GM12864 (cell line): ENCODE measurements around the gene FAM163B.
"Not testable (repeated sequence)": the region's sequence is repeated elsewhere in the genome, so short reads cannot be mapped to it uniquely, and the experiment has no call there.

Experiments
- DNase-seq: peaks from one replicate; pipeline ENCODE4 v3.0.0-alpha.2; 2011; ENCODE audit warnings: low read depth
- H3K4me3 ChIP-seq: 2 replicates; pipeline ENCODE4 v1.5.1; 2011; ENCODE audit warnings: mild to moderate bottlenecking, low read depth, low read length, control low read depth
- TF ChIP-seq, protein P1 (sequence below): IDR thresholded peaks from 2 replicates; pipeline ENCODE4 v1.5.1; 2011; ENCODE audit warnings: low read depth, mild to moderate bottlenecking, moderate library complexity, low read length, control low read depth, inconsistent platforms; ENCODE audit errors: missing control alignments

Gene FAM163B

GRCh38 chr9:133564451-133565116 lies 44.6 kb downstream of the FAM163B start:
- TF ChIP-seq, protein P1, sequence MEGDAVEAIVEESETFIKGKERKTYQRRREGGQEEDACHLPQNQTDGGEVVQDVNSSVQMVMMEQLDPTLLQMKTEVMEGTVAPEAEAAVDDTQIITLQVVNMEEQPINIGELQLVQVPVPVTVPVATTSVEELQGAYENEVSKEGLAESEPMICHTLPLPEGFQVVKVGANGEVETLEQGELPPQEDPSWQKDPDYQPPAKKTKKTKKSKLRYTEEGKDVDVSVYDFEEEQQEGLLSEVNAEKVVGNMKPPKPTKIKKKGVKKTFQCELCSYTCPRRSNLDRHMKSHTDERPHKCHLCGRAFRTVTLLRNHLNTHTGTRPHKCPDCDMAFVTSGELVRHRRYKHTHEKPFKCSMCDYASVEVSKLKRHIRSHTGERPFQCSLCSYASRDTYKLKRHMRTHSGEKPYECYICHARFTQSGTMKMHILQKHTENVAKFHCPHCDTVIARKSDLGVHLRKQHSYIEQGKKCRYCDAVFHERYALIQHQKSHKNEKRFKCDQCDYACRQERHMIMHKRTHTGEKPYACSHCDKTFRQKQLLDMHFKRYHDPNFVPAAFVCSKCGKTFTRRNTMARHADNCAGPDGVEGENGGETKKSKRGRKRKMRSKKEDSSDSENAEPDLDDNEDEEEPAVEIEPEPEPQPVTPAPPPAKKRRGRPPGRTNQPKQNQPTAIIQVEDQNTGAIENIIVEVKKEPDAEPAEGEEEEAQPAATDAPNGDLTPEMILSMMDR, result no peak
- no peak overlapping the region for H3K4me3 ChIP-seq
- no peak for DNase-seq

DNA sequence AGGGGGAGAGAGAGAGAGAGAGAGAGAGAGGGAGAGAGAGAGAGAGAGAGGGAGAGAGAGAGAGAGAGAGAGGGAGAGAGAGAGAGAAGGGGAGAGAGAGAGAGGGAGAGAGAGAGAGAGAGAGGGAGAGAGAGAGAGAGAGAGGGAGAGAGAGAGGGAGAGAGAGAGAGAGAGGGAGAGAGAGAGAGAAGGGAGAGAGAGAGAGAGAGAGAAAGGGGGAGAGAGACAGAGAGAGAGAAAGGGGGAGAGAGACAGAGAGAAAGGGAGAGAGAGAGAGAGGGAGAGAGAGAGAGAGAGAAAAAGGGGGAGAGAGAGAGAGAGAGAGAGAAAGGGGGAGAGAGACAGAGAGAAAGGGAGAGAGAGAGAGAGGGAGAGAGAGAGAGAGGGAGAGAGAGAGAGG lies 45.4 kb downstream of the FAM163B start:
- H3K4me3 ChIP-seq, DNase-seq: not testable (repeated sequence)

GRCh38 chr9:133563291-133563796 lies 45.8 kb downstream of the FAM163B start:
- no peak for DNase-seq
- TF ChIP-seq, protein P1, result no peak
- H3K4me3 ChIP-seq, result no peak overlapping the region

- no peak overlapping the region for H3K4me3 ChIP-seq
- no peak for DNase-seq
- TF ChIP-seq, protein P1, result no peak
These were observed 46.4 kb downstream of the FAM163B start for GRCh38 chr9:133562611-133563290.

DNA sequence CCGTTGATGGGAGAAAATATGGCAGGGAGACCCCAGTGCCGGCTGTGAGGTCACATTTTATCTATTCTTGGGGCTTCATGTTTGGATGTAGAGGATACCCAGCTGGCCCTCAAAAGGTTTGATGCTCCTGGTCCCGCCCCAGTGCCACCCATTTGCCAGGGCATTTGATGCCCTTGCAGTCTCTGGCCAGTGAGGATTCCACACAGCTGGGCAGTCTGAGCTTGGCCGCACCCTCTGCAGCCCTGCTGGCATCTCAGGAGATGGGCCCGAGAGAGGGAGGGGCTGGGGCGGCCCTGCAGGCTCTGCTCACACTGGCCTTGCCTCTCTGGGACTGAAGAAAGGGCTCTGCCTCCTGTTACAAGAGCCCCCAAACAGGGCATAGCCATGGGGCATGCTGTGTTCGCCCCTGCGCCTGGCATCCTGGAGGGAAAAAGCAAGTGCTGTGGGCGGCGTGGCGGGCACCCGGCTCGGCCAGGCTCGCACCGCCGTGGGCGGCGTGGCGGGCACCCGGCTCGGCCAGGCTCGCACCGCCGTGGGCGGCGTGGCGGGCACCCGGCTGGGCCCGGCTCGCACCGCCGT lies 47.1 kb downstream of the FAM163B start:
- DNase-seq, result no peak
- no peak overlapping the region for H3K4me3 ChIP-seq
- TF ChIP-seq, protein P1, result no peak

DNA sequence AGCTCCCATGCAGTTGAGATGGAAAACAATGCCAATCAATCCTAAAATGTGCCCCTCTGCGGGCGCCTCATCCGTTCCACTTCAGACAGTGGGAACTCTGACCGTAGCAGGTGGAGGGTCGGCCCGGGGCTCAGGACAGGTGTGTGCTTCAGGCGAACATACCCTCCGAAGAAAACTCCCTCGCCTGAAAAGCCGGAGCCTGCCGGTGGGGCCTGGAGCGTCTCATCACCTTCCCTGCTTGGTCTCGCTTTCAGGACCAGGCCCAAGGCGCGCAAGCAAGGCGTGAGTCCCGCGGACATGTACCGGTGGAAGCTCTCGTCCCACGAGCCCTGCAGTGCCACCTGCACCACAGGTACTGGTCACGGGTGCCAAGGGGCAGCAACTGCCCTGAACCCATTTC lies 48.2 kb downstream of the FAM163B start:
- TF ChIP-seq, protein P1, result no peak
- DNase-seq, result no peak
- no peak overlapping the region for H3K4me3 ChIP-seq

DNA sequence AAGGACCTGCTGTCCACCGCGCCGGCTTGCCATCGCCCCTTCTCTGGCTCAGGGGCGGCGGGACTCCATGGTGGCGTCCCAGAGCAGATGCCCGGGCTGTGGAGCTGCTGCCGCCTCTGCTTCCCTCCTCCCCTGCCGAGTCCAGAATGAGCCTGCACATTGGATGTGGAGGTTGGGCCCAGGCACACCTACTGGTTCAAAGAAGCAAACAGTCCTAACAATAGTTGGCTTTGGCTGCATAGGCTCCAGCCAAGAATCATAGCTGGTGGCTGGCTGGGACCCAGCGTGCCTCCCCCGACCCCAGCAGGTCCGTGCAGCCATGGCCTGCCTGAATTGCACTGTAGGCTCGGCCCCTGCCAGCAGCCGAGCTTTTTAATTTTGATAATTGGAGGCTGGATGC lies 48.9 kb downstream of the FAM163B start:
- DNase-seq, result no peak
- no peak overlapping the region for H3K4me3 ChIP-seq
- TF ChIP-seq, protein P1, result no peak
